SU-DHL-6 (cell line): ENCODE data around the gene RANBP1.

Experiments
- CTCF ChIP-seq: fragments of 200-600 bp; sonication (generic); IDR thresholded peaks from one replicate; pipeline ENCODE4 v1.5.1; 2017; ENCODE audit warnings: antibody characterized with exemption, mild to moderate bottlenecking, low read length, moderate library complexity; ENCODE audit not compliant: insufficient read depth, poor library complexity, severe bottlenecking
- EZH2phosphoT487 ChIP-seq: fragments of 200-600 bp; sonication (generic), shearing (Covaris generic); conservative IDR thresholded peaks from 2 replicates; pipeline ENCODE4 v1.6.1; 2018; ENCODE audit warnings: mild to moderate bottlenecking, antibody characterized with exemption, low read length, moderate library complexity, mixed read lengths

GRCh38 chr22:20166703-20167102 lies 50.8 kb downstream of the RANBP1 start:
- TF ChIP-seq CTCF, result no peak
- no peak for TF ChIP-seq EZH2phosphoT487
